NCI-H345 treated with DMSO at 0.1 percent for 48 hours (cell line): ENCODE results near the gene LIM2.
"Not testable (repeated sequence)": the region's sequence is repeated elsewhere in the genome, so short reads cannot be mapped to it uniquely, and the experiment has no call there.

Experiments used
- DNase-seq: peaks from one replicate; lab custom pipeline; 2025; ENCODE audit not compliant: unreplicated experiment; lab: John Stamatoyannopoulos, UW

The LIM2 gene

GRCh38 chr19:51397453-51397852 lies 9.7 kb upstream of the LIM2 start:
- DNase-seq = not testable (repeated sequence)

- DNase-seq = no peak
Measured at GRCh38 chr19:51396175-51396574, 8.4 kb upstream of the LIM2 start.

DNA sequence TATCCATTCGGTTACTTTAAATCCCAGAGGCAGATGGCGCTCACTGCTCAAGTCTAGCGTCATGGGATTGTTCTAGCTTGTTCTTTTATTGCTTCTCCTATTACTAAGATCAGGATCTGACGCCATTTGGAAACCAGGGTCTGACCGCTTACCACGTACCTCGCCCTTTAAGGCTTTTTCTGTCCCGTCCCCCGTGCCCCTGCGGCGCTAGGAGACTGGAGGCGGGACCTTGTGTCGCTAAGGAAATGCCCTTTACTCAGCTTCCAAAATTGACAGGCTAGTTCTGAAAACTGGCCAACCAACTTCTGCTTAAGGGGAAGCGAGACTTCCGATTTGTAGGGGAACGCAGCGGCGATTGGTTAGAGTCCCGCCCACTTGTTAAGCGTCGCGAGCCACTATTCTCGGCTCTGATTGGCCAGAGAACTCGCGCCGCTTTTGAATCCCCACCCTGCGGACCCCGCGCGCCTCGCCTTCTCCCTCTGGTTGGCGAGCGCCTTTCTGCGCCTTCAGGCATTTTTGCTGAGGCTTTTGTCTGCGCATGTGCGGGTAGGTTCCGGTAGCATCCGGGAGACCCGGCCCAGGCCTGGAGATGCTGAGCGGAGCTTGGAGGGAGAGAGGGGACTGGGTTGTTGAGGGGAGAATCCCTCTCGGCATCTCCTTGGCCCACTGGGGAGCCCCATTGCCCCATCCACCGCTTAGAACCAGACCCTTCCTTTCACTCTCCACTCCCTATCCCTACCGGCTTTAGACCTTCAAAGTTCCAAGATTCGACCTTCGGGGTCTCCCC lies 6.5 kb upstream of the LIM2 start:
- no peak for DNase-seq

- no peak for DNase-seq
Measured at GRCh38 chr19:51392701-51393100, 4.9 kb upstream of the LIM2 start.

DNA sequence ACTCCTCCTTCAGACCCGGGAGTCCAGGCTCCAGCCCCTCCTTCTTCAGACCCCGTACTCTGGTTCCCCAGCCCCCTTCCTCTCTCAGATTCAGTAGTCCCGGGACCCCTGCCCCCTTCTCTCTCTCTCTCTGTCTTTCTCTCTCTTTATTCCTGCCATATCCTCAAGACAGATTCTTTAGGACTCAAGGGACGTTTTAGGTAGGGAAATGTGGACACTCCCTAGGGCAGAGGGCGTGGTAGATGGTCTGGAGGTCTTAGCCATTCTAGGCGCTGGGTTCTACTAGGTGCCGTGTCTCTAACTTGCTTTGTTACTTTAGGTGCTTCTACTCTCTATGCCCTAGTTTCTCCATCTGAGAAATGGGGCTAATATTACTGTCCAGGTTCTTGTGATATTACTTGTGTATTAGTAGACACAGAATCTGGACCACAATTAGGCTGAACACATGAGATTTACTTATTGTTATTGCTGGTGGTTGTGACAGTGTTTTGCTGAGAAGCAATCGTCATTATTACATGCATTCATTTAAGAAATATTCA lies 3.4 kb upstream of the LIM2 start:
- no peak for DNase-seq

DNA sequence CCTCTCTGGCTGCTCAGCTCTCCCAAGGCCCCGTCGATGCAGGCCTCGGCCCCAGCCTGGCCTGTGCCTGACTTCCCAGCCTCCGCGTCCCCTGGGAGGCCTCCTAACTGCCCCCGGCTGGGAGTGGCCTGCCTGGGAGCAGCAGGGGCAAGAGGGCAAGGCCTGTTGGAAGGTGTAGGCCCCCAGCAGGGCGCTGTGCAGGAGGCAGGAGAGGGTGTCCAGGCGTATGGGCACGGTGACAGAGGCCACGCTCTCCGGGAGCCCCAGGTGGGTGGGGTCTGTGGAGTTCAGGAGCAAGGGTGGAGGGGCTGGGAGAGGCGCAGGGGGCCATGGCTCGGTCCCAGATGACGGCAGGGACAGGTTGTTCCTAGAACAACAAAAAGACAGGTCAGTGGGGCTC lies 1.4 kb upstream of the LIM2 start:
- DNase-seq = no peak

DNA sequence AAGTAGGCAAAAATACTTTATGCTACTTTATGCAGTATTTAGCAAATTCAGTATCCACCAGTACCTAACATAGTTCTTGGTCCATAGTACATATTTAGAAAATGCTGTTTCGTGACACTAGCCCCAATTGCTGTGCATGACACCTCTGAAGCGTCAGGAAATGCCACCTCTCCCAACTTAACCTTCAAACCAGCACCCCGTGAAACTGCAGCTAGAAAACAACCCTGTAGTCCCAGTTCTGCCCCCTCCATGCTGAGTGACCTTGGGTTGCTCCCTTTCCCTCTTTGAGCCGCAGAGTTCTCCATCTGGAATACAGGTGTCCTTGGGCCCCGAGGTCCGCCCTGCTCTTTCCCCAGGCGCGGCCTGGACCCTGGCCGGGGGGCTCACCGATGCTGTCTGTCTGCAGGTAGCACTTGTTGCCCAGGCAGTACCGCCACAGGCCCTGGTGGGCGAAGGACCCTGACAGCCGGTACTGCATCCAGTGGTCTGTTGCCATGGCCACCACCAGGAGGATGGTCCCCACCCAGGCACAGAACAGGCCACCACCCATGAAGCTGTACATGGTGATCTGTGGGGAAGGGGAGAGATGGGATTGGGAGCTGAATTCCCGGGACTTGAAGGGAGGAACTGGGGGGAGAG lies 773 bp downstream of the LIM2 start:
- no peak for DNase-seq

- DNase-seq = no peak
Measured at GRCh38 chr19:51382004-51382403, 5.8 kb downstream of the LIM2 start.

GRCh38 chr19:51380379-51380778 lies 7.4 kb downstream of the LIM2 start:
- DNase-seq = no peak

- DNase-seq = no peak
Measured at GRCh38 chr19:51377422-51377821, 10.4 kb downstream of the LIM2 start.

DNA sequence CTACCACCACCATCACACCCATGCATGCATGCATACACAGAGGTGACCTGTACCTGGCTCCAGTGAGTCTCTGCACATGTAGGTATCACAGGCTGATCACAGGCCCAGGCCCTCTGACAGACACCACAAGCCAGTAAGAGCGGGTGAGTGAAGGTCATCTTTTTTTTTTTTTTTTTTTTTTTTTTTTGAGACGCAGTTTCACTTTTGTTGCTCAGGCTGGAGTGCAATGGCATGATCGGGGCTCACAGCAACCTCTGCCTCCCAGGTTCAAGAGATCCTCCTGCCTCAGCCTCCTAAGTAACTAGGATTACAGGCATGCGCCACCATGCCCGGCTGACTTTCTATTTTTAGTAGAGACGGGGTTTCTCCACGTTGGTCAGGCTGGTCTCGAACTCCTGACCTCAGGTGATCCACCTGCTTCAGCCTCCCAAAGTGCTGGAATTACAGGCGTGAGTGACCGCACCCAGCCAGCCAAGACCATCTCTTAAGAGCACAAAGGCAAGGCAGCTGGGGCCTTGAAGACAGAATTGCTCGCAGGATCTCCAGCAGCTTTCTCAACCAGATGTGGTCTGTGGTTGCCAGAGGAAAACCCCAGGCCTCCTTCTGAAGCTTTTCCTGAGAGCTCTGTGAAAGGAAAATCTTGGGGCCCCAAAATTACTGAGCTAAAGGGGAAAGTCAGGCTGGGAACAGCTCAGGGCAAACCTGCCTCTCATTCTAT lies 12.1 kb downstream of the LIM2 start:
- no peak for DNase-seq

DNA sequence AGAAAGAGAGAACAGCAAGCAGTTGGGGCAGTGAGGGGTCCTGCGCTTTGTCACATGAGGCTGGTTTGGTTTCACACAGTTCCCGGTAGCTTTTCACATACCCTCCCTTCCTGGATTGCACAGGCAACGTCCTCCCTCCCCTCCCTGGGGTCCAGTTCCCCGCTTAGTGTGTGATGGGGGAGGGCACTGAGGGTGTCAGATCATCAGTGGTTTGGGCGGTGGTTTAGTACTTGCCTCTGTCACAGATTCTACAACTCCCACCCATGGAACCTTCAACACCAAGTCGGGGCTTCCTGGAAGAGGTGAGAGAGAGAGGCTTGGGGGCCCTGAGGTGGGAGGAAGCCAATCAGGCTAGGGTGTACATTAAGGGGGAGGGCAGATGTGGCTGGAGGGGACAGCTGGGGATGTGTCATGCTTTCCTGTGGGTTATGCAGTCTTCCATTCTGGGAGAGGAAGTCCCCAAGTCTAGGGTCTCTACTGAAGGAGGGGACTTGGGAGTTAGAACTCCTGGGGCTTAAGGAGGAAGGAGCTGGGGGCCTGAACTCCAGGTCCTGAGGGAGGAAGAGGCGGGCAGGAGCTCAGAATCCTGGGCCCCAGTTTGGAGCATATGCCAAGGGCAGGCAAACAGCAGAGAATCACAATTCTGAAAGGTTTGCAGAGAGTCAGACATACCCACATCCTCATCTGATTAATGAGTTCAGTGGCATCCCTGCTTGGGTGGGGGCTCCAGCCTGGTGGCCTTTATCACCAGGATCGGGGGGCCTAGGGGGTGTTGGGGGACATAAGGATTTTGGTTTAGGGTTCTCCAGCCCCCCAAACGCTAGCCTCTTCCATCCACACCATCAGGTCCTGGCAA lies 14.9 kb downstream of the LIM2 start, which contains the start of gene NKG7:
Gene NKG7, minus strand, starts transcription at position 6 of the 856 bp plus-strand sequence. CDS start 119 bp downstream, outside the sequence.
- DNase-seq = no peak

GRCh38 chr19:51372021-51372648 lies 15.6 kb downstream of the LIM2 start:
- DNase-seq = no peak

GRCh38 chr19:51371186-51371690 lies 16.5 kb downstream of the LIM2 start:
- DNase-seq = no peak

GRCh38 chr19:51370230-51370629 lies 17.5 kb downstream of the LIM2 start:
- no peak for DNase-seq

DNA sequence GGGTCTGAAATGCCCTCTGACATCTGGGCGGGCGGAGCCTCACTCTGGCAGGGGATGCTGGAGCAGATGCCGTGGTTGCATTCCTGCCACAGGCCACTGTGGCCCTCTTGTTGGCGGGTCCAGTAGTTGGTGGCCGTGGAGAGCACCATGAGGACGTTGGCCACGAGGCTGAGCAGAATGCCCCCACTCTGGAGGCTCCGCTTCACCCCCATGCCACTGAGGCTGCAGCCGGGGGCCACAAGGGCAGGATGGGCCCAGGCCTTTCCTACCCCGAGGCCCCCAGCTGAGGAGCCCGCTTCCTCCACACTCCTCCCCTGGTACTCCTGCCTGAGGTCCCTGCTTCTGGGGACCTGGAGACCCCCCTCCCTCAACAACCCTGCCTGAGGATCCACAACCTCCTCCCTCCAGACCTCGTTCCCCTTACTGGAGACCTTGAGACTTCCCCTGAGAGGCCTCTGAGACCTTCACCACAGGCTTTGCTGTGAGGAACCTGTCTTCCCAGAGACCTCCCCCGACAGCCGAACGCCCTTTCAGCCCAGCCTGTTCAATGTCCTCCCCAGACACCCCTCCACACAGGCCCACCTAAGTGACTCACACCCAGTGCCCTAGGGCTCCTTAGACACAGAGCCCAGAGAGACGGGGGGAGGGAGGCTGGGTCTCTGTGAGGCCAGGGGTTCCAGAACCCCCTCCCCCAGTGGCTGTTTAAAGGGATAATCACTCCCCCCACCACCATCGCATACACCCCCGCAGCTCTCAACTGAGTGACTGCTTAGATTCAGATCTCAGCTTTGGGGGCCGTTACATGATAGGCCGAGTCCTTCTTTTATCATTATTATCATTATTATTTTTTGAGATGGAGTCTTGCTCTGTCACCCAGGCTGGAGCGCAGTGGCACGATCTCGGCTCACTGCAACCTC lies 19.1 kb downstream of the LIM2 start, which contains the start of gene CLDND2:
Gene CLDND2, minus strand, starts transcription at position 638 of the 917 bp plus-strand sequence. Its CDS starts 426 bp downstream, at position 212.
- DNase-seq = no peak

GRCh38 chr19:51367565-51368365 lies 20.0 kb downstream of the LIM2 start:
- DNase-seq = no peak

GRCh38 chr19:51367255-51367564 lies 20.6 kb downstream of the LIM2 start:
- DNase-seq = no peak
